Measurements from ENCODE around the gene PALLD.
"Not testable (repeated sequence)": the region's sequence is repeated elsewhere in the genome, so short reads cannot be mapped to it uniquely, and the experiment has no call there.

PALLD gene

GRCh38 chr4:168777277-168777965 is 280.6 kb downstream of the PALLD start:
- no peak for DNase-seq

DNA sequence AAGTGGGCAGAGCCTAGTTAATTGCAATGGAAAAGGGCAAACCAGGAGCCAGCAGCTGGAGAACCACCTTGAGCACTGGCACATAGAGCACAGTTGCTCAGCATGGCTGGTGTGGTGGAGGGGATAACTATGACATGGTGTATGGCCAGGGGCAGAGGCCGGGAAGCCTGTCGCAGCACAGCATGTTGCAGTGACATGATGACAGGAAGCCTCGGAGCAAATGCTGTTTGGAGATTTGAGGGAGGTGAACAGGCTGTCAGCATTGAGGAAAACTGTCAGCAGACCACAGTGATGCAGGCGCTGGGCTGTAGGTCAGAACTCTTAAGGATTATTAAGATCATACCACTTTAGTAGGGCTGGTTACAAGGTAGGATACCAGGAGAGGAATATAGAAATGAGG is 284.5 kb downstream of the PALLD start:
- DNase-seq: no peak

DNA sequence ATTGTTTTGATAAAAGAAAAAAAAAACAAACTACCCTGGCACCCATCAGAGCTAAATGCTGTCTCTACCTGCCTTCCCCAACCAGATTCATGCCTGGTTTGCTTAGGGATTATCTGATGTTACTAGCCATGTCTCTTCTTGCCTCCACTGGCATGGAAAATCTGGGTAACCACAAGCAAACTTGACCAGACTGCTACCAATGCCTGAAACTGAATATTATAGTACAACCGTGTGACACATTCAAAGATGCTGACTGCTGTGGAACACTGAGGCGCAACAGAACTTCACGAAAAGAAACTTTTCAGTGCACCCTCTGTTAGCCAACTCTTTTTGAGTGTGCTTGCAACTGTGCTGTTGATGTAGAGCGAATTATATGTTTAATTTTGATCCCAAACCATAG is 285.1 kb downstream of the PALLD start:
- no peak for DNase-seq

DNA sequence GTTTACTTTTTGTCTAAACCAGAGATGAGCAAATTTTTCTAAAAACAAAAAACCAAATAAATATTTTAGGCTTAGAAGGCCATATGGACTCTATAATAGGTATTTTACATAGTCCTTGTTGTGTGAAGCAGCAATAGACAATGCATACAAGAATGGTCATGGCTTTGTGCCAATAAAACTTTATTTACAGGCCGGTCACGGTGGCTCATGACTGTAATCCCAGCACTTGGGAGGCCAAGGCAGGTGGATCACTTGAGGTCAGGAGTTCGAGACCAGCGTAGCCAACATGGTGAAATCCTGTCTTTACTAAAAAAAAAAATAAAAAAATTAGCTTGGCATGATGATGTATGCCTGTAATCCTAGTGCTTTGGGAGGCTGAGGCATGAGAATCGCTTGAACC is 285.6 kb downstream of the PALLD start:
- no peak for DNase-seq

- no peak for DNase-seq
Observed at GRCh38 chr4:168784786-168785461, 288.1 kb downstream of the PALLD start.

GRCh38 chr4:168787334-168787733 is 290.5 kb downstream of the PALLD start:
- DNase-seq: no peak

DNA sequence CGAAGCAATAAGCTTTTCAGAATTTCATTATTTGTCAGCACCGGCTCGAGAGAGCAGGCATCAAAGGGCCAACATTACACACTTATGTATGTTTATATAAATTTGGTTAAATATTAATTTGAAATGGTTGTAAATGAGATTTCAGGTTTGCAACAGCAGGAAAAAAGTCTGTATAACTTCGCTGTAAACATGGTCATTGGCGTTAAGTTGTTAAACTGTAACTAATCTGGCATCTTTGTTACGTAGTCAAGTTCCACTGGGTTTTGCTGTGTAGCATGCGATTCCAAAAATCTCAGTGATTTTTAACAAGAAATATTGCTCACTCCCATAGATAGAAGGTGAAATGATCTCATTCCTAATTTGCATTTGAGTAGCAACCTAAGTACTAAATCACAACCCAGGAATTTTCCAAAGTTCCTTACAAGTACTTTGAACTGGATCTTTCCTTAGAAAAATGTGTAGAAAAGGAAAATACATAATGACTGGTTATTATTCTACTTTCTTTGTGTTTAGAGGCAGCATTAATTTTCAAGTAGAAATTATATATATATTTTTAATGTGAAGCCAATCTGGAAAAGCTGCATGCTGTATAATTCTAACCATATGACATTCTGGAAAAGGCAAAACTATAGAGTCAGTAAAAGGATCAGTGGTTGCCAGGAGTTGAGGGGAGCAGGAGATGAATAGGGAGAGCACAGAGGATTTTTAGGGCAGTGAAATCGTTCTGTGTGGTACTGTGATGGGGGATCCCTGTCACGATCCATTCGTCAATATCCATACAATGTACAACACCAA is 291.1 kb downstream of the PALLD start:
- DNase-seq: no peak

- DNase-seq: no peak
Observed at GRCh38 chr4:168790898-168791297, 294.0 kb downstream of the PALLD start.

DNA sequence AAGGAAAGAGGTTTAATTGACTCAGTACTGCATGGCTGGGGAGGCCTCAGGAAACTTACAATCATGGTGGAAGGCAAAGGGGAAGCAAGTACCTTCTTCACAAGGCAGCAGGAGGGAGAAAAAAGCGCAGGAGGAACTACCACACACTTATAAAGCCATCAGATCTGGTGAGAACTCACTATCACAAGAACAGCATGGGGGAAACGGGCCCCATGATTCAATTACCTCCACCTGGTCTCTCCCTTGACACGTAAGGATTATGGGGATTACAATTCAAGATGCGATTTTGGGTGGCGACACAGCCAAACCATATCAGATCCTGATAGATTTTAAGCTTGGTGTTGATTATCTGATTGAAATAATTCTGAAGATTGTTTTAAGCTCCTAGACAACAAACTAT is 294.5 kb downstream of the PALLD start:
- no peak for DNase-seq

DNA sequence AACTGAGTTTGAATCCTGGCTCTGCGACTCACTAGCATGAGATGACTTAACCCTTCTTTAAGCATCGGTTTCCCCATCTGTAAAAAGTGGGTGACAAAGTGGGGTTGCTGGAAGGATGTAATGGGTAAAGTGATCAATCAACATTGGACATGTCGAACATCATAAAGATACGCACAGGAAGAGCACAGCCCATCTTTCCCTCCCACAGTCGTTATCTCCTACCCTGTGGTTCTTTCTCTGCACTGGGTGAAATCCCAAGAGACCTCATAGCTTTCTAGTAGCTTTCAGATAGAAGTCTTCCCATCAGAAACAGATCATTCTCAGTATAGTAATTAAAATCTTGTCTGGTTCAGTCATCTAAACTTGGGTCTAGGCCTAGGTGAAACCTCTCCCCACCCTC is 296.7 kb downstream of the PALLD start:
- DNase-seq: no peak

DNA sequence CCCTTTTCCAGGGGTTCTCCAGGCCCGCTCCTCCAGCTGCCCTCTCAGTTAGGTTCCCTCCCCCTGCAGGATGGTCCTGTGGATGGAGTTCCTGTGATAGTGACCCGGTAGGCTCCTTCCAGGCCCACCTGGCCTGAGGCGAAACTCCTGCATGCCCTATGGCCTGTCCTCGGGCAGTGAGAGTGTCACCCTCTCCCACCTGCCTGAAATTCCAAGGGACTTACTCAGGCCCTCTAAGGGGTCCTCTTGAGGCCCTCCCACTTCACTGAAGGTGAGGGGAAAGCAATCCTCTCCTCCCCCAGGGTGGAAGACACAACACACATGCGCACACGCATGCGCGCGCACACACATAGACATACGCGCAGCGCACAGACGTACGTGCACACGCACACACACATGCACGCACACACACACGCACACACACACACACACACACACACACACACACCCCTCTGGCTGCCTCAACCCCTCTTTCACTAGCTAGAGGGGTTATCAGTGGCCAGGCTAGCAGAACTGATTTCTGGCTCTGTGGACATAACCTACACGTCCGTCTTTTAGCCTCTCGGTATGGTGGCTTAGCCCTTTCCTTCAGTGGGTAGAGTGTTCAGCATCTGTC is 297.3 kb downstream of the PALLD start:
- no peak for DNase-seq

DNA sequence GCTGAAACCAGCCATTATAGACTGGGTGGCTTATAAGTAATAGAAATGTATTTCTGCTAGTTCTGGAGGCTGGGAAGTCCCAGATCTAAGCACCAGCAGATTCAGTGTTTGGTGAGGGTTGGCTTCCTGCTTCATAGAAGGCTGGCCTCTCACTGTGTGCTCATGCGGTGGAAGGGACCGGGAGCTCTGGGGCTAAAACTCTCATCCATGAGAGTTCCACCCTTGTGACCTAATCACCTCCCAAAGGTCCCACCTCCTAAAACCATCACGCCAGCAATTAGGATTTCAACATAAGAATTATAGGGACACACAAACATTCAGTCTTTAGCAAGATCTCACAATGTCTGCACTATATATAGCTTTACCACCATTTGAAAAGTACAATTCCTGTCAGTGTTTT is 298.0 kb downstream of the PALLD start:
- DNase-seq: no peak

DNA sequence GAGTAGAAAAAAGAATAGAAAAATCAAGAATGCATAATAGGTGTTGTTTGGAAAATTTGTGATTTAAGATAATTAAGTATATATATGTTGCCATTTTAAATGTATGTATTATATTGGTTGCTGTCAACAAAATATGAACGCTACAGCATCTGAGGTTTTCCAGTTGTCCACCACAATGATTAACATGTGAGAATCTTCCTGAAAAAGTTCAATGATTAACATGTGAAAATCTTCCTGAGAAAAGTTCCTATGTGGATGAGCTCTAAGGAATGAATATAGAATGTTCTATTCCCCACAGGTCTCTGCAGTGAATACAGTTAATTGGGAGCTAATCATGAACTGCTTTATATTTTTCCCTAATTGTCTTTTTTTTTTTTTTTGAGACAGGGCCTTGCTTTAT is 298.5 kb downstream of the PALLD start:
- no peak for DNase-seq

- no peak for DNase-seq
Observed at GRCh38 chr4:168796362-168797106, 299.7 kb downstream of the PALLD start.

- no peak for DNase-seq
Observed at GRCh38 chr4:168797194-168797593, 300.3 kb downstream of the PALLD start.

DNA sequence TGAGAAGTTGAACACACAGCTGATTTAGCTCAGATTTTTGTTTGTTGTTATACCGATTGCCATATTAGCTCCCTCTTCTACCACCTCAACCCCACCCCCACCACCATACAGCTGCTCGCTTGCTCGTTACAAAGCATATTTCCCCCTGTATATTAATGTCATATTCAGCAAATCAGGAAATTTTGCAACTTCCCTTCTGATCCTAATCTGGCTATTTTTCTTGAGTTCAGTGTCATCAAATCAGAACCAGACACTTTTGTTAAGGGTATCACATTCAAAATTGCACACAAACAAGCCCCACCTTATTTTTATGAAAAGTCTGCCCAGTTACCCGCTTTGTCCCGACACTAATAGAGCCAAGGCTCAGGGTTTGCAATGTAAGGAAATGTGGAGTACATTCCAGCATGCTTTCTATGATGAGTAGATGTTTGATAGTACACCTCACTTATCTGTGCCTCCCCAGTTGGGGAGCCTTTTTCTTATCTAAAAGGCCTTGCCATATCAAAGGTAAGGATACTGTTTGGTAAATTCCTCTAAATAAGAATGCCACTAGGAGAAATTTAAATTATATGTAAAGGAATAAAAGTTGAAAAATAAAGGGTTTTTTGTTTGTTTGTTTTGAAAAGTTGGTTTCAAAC is 301.0 kb downstream of the PALLD start:
- no peak for DNase-seq

GRCh38 chr4:168800926-168801325 is 304.1 kb downstream of the PALLD start:
- no peak for DNase-seq

GRCh38 chr4:168802222-168802621 is 305.4 kb downstream of the PALLD start:
- DNase-seq: no peak

DNA sequence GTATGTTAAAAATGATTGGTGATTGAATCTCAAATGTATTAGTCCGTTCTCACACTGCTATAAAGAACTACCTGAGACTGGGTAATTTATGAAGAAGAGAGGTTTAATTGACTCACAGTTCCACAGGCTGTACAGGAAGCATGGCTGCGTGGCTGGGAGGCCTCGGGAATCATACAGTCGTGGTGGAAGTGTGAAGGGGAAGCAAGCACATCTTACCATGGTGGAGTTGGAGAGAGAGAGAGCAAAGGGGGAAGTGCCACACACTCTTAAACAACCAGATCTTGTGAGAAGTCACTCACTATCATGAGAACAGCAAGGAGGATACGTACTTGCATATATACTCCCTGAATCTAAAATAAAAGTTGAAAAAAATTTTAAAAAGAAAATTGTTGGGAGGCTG is 306.2 kb downstream of the PALLD start:
- DNase-seq: not testable (repeated sequence)

GRCh38 chr4:168803732-168804131 is 306.9 kb downstream of the PALLD start:
- DNase-seq: no peak

DNA sequence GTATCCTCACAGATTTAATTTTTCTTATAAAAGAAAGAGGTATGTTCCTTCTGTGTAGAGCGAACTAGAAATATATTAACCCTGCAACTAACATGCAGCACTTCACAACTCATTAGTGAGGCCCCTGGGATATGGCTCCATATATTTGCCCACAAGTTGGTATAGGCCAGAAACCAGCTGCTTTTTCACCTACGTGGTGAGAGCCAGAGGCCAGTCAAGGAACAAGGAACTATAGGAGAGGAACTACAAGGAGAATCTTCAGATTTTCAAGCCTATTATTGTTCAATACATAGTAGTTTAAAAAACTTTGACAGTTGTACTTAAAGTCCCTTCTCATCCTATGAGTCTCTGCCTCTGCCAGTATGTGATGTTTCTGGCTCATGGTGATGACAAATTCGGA is 307.3 kb downstream of the PALLD start:
- DNase-seq: no peak

GRCh38 chr4:168805341-168805740 is 308.5 kb downstream of the PALLD start:
- DNase-seq: no peak

All from activated CD4-positive, alpha-beta T cell treated with anti-CD3 and anti-CD28 coated beads for 1 hour (primary cell).